ENCODE data around the gene HLX.

HLX gene

DNA sequence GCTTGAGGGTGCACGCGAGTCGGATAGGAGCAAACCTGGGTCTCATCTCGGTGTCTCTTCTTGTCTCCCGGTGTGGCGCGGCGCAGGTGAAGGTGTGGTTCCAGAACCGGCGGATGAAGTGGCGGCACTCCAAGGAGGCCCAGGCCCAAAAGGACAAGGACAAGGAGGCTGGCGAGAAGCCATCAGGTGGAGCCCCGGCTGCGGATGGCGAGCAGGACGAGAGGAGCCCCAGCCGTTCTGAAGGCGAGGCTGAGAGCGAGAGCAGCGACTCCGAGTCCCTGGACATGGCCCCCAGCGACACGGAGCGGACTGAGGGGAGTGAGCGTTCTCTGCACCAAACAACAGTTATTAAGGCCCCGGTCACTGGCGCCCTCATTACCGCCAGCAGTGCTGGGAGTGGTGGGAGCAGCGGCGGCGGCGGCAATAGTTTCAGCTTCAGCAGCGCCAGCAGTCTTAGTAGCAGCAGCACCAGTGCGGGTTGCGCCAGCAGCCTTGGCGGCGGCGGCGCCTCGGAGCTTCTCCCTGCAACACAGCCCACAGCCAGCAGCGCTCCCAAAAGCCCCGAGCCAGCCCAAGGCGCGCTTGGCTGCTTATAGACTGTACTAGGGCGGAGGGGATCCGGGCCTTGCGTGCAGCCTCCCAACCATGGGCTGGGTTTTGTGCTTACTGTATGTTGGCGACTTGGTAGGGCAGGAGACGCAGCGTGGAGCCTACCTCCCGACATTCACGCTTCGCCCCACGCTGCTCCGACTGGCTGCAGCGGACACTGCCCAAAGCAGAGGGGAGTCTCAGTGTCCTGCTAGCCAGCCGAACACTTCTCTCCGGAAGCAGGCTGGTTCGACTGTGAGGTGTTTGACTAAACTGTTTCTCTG lies 5.1 kb downstream of the HLX start:
- H3K4me3 ChIP-seq (ENCODE audit: extremely low read depth, insufficient read depth, low read length, poor library complexity, severe bottlenecking): peak overlapping the region; percentile 22
- 13 to 15% methylated on average over 51 to 54 of the region's 59 CpGs for WGBS, 2 experiments (ENCODE audit: insufficient coverage in 2 of 2)
- H3K9me3 ChIP-seq (ENCODE audit: control insufficient read depth, low read length): no peaks in the 10 kb centered on the region
- H3K36me3 ChIP-seq (ENCODE audit: control insufficient read depth, insufficient read depth, low read length): peaks cover 4% of the 10 kb centered on the region
- H3K4me1 ChIP-seq (ENCODE audit: control insufficient read depth, insufficient read depth, low read length, poor library complexity, severe bottlenecking): peaks cover 17% of the 10 kb centered on the region
- H3K27ac ChIP-seq (ENCODE audit: low read depth, low read length, severe bottlenecking): no peak overlapping the region

DNA sequence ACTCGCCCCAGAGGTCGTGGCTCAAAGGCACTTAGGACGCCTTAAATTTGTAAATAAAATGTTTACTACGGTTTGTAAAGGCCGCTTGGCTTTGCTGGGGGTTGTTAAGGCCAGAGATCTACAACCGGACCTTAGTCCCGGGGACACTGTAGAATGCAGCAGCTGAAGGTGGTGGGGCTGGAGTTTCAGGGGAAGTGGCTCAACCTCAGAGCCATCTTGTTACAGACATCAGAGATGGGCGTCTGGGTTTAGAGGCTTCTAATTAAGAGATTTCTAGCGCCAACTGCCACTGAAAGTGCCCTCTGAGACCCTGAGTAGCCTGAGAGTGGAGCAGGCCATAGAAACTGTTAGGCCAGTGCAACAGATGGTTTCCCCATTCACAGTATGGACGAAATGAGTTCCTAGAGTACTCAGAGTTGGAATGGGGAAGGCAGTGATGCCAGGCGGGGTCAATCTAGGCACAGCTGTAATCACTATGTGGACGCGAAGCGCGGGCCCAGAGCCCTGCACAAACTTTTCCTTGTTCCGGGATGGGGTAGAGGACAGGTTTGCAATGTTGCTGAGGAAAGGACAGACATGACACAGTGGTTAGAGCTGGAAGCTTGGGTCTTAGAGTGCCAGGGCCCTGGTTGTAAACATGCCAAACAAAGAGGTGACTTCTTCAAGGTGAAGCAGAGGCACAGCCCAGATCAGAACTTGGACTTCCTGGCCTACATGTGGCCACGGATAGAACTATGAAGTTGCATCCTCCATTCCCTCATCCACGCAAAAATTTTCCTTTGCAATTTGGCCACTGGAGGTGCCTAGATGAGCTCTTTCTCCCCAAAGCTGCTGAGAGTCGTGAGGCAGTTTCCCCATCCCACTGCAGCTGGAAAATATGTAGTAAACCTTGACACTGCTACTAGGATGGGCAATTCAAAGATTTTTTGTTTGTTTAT lies 6.0 kb downstream of the HLX start:
- 41% methylated on average over 17 of the region's 19 CpGs for WGBS, 2 experiments (ENCODE audit: insufficient coverage in 2 of 2)
- Histone ChIP-seq H3K4me1 (ENCODE audit: control insufficient read depth, insufficient read depth, low read length, poor library complexity, severe bottlenecking) (peaks cover 17% of the 10 kb centered on the region), H3K4me3 (ENCODE audit: extremely low read depth, insufficient read depth, low read length, poor library complexity, severe bottlenecking) (no peak overlapping the region), H3K36me3 (ENCODE audit: control insufficient read depth, insufficient read depth, low read length) (peaks cover 4% of the 10 kb centered on the region), H3K27ac (ENCODE audit: low read depth, low read length, severe bottlenecking) (no peak overlapping the region), H3K9me3 (ENCODE audit: control insufficient read depth, low read length) (no peaks in the 10 kb centered on the region)

DNA sequence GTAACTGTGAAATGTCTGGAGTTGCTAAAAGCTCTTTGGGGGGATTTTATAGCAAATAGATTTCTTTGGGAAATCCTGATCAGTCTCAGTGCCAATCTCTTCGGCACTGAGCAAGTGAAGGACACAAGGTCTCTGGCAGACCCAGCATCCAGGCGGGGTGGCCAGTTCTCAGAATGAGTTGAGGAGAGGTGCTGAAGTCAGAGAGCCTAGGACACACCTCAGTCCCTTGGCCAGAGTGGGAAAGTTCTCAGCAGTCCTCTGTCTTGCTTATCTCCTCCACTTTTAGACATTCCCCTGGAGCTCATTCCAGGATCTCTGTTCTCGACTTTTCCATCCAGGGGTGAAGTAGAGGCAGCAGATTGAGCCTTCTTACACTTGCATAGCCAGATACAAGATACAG lies 6.7 kb downstream of the HLX start:
- peaks cover 17% of the 10 kb centered on the region for H3K4me1 ChIP-seq (ENCODE audit: control insufficient read depth, insufficient read depth, low read length, poor library complexity, severe bottlenecking)
- H3K27ac ChIP-seq (ENCODE audit: low read depth, low read length, severe bottlenecking): no peak overlapping the region
- no peak overlapping the region for H3K4me3 ChIP-seq (ENCODE audit: extremely low read depth, insufficient read depth, low read length, poor library complexity, severe bottlenecking)
- no peaks in the 10 kb centered on the region for H3K9me3 ChIP-seq (ENCODE audit: control insufficient read depth, low read length)
- 44 to 61% methylated on average over 1 to 3 of the region's 3 CpGs for WGBS, 2 experiments (ENCODE audit: insufficient coverage in 2 of 2)
- H3K36me3 ChIP-seq (ENCODE audit: control insufficient read depth, insufficient read depth, low read length): peaks cover 4% of the 10 kb centered on the region

DNA sequence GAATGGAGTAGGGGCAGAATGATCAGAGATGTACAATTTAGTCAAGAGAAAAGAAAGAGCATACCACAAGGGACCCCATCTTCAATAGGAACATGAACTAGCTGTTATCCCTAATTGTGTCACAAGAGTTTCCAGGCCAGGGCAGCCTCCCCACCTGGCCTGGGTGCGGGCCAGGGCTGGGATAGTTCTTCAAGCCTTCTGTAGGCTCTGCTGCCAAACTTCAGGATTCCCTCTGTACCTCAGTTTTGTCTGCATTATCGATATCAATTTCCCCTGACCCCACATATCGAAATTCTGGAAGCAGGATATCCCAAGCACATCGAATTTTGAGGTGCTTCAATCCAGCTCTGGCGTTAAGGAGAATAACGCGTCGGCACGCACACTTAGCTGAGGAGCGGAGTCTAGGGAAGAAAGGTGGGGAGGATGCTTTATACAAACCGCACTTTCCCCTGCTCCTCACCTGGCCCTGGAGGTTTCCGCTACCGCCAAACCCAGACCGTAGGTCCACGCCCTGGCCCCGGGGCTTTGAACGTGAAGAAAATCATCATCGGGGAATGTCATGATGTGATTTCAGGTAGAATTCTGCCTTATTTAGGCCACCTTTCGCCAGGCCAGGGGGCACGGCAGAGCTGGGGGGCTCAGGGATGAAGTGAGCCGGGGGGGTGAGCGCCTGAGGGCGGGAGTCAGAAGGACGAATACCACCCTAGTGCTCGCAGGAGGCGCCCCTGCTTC lies 7.4 kb downstream of the HLX start:
- no peak overlapping the region for H3K27ac ChIP-seq (ENCODE audit: low read depth, low read length, severe bottlenecking)
- H3K9me3 ChIP-seq (ENCODE audit: control insufficient read depth, low read length): no peaks in the 10 kb centered on the region
- WGBS, 2 experiments (ENCODE audit: insufficient coverage in 2 of 2): 23 to 32% methylated on average over 11 to 19 of the region's 26 CpGs
- H3K4me3 ChIP-seq (ENCODE audit: extremely low read depth, insufficient read depth, low read length, poor library complexity, severe bottlenecking): no peak overlapping the region
- H3K36me3 ChIP-seq (ENCODE audit: control insufficient read depth, insufficient read depth, low read length): peaks cover 4% of the 10 kb centered on the region
- H3K4me1 ChIP-seq (ENCODE audit: control insufficient read depth, insufficient read depth, low read length, poor library complexity, severe bottlenecking): peaks cover 20% of the 10 kb centered on the region

DNA sequence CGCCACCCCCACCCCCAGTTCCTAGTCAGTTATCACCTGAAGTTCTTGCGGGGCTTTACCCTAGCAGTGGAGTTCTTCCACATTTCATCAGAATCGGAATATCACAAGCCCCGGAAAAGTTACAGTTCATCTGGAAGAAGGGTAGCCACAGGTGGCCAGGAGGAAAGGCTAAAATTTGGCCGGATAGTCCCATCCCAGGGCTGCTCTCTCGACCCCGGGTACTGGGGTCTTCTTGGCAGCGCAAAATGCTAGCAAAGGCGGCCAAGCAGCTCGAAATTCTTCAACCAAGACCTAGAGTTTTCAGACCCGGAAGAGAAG lies 7.9 kb downstream of the HLX start:
- Histone ChIP-seq H3K4me3 (ENCODE audit: extremely low read depth, insufficient read depth, low read length, poor library complexity, severe bottlenecking) (no peak overlapping the region), H3K36me3 (ENCODE audit: control insufficient read depth, insufficient read depth, low read length) (peaks cover 4% of the 10 kb centered on the region), H3K9me3 (ENCODE audit: control insufficient read depth, low read length) (no peaks in the 10 kb centered on the region), H3K4me1 (ENCODE audit: control insufficient read depth, insufficient read depth, low read length, poor library complexity, severe bottlenecking) (peaks cover 20% of the 10 kb centered on the region), H3K27ac (ENCODE audit: low read depth, low read length, severe bottlenecking) (no peak overlapping the region)
- WGBS, 2 experiments (ENCODE audit: insufficient coverage in 2 of 2): 7% methylated on average over 7 to 10 of the region's 11 CpGs

DNA sequence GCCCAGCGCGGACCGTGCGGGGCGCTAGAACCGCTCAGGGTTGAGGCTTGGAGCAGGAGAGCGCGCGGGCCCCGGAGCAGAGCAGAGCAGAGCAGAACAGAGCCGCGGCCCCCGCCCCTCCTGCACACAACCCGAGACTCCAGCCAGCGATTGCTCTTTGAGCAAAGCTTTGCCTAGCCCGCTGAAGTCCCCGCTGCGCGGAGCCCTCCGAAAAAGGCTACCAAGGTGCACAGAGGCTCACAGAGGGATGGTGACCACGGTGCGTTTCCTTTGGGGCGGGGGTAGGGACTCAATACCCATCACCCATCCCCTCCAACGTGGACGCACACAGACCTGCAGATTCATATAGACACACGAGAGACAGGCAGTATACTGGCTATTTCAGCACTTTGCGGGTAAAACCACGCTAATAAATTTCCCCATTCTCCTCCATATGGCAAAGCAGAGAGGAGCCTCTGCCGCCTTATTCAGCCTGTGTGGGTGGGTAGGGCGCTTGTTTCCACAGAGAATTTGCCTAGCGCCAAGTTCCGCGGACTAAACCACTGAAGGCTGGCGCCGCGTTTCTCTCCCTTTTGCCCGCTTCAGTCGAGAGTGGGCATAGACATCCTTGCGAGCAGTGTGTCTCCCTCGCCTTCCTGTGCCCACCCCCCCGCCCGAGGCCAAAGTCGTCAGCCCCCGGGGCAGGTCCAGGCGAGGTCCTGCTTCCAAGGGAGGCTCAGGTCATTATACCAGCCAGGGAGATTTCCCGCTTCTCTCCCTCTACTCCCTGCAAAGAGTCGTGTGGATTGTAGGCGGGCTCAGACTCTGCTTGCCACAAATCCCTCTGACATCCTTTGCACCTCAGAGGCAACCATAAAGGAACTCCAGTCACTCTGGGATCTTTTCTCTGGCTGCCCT lies 8.5 kb downstream of the HLX start:
- Histone ChIP-seq H3K36me3 (ENCODE audit: control insufficient read depth, insufficient read depth, low read length) (peaks cover 4% of the 10 kb centered on the region), H3K4me1 (ENCODE audit: control insufficient read depth, insufficient read depth, low read length, poor library complexity, severe bottlenecking) (peaks cover 16% of the 10 kb centered on the region), H3K9me3 (ENCODE audit: control insufficient read depth, low read length) (no peaks in the 10 kb centered on the region), H3K4me3 (ENCODE audit: extremely low read depth, insufficient read depth, low read length, poor library complexity, severe bottlenecking) (peak overlapping the region; percentile 18), H3K27ac (ENCODE audit: low read depth, low read length, severe bottlenecking) (no peak overlapping the region)
- 2% methylated on average over 28 to 40 of the region's 48 CpGs for WGBS, 2 experiments (ENCODE audit: insufficient coverage in 2 of 2)

DNA sequence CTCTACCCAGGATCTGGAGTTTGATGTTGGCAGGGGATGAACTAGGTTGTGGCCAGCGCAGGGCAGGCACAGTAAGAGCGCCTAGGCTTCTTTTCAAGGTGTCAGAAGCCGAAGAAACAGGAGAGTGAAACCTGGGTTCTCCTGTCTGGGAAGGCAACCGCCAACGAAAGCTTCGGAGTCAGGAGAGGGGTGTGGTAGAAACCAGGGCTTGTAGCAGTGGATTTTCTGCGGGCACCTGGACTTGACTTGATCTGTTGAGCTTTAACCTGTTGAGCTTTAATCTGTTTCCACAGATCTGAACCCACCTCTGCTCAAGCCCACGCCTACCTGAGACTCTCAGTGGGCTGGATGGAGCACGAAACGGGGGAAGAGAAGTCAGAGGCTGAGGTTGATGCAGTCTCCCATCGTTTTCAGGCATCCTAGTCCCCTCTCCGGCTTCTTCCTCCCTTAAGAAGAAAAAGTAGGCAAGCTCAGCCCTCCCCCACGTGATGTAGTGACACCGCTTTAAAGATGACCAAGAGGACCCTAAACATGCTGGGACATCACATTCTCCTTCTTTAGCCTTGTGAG lies 9.3 kb downstream of the HLX start:
- H3K9me3 ChIP-seq (ENCODE audit: control insufficient read depth, low read length): no peaks in the 10 kb centered on the region
- WGBS, 2 experiments (ENCODE audit: insufficient coverage in 2 of 2): 2 to 4% methylated on average over 6 to 7 of the region's 14 CpGs
- peaks cover 4% of the 10 kb centered on the region for H3K36me3 ChIP-seq (ENCODE audit: control insufficient read depth, insufficient read depth, low read length)
- H3K4me3 ChIP-seq (ENCODE audit: extremely low read depth, insufficient read depth, low read length, poor library complexity, severe bottlenecking): no peak overlapping the region
- H3K4me1 ChIP-seq (ENCODE audit: control insufficient read depth, insufficient read depth, low read length, poor library complexity, severe bottlenecking): peaks cover 13% of the 10 kb centered on the region
- no peak overlapping the region for H3K27ac ChIP-seq (ENCODE audit: low read depth, low read length, severe bottlenecking)

DNA sequence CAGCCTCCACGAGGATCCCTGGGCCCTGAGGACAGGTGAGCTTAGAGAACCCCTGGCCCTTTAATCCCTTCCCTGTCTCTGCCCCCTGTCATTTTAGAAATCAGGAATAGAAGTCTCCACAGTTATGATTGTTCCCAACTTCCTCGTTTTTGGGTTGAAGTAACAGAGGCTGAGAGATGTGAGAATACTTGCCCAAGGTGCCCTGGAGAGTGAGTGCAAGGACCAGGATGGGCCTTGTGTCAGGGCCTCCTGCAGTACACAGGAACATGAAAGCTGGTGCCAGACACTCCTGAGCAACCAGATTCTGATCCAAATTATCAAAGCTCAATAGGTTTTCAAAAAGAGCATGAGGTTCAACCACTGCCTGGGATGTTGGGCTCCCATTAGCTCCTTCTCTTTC lies 10.1 kb downstream of the HLX start:
- Histone ChIP-seq H3K4me3 (ENCODE audit: extremely low read depth, insufficient read depth, low read length, poor library complexity, severe bottlenecking) (no peak overlapping the region), H3K36me3 (ENCODE audit: control insufficient read depth, insufficient read depth, low read length) (peaks cover 4% of the 10 kb centered on the region), H3K9me3 (ENCODE audit: control insufficient read depth, low read length) (no peaks in the 10 kb centered on the region), H3K4me1 (ENCODE audit: control insufficient read depth, insufficient read depth, low read length, poor library complexity, severe bottlenecking) (peaks cover 13% of the 10 kb centered on the region), H3K27ac (ENCODE audit: low read depth, low read length, severe bottlenecking) (no peak overlapping the region)
- WGBS, 2 experiments (ENCODE audit: insufficient coverage in 2 of 2): 0 to 67% methylated on average over 1 of the region's 2 CpGs

DNA sequence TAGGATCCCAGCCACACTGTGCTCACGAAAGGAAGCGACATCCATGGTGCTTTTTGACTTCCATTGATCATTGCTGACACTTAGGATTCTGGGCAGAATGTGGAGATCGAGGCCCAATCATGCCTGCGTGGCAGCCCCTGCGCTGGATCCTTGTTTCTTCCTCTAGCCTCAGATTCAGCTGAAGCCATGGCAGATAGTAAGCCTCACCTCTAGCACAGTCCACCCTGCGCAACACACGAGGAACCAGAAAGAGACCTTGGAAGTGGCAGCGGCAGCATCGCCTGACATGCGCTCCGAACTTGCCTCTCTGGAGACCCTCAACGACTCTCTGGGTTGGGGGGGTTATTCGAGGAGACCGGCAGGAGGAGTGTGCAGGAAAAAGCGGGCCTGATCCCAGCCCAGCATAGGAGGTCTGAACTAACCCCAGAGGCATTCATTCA lies 10.6 kb downstream of the HLX start:
- H3K4me3 ChIP-seq (ENCODE audit: extremely low read depth, insufficient read depth, low read length, poor library complexity, severe bottlenecking): no peak overlapping the region
- H3K27ac ChIP-seq (ENCODE audit: low read depth, low read length, severe bottlenecking): no peak overlapping the region
- peaks cover 4% of the 10 kb centered on the region for H3K36me3 ChIP-seq (ENCODE audit: control insufficient read depth, insufficient read depth, low read length)
- peaks cover 14% of the 10 kb centered on the region for H3K4me1 ChIP-seq (ENCODE audit: control insufficient read depth, insufficient read depth, low read length, poor library complexity, severe bottlenecking)
- H3K9me3 ChIP-seq (ENCODE audit: control insufficient read depth, low read length): no peaks in the 10 kb centered on the region
- 20 to 24% methylated on average over 5 to 14 of the region's 15 CpGs for WGBS, 2 experiments (ENCODE audit: insufficient coverage in 2 of 2)

Data from mesodermal cell (in vitro differentiated cells).